ENCODE results near the gene ALG12. TPM values are rescaled to one million over a fixed set of nuclear protein-coding genes. Genes with fewer than 3 reads are reported as not detected.

The ALG12 gene
- total RNA-seq, 4 donors from 2014 or later = 10.1 to 24.4 (median 18.3) TPM

GRCh38 chr22:49886346-49887063 is 31.7 kb downstream of the ALG12 start:
- TF ChIP-seq POLR2AphosphoS5 (IDR thresholded peaks at IDR 0.05) (no peak), POLR2A (IDR thresholded peaks at IDR 0.05) (no peak), CTCF (IDR thresholded peaks at IDR 0.05) (no peak), EP300 (IDR thresholded peaks at IDR 0.05; ENCODE audit: low read depth) (no peak)
- no peaks in the 10 kb centered on the region for H3K9me3 ChIP-seq
- H3K27me3 ChIP-seq = no peaks in the 10 kb centered on the region
- H3K36me3 ChIP-seq = peaks cover 0 to 21% (median 9%) of the 10 kb centered on the region in 4 donors
- in situ Hi-C loops (cut with MboI; ENCODE audit: low pct_ligation_motif_present in 1 of 4, low pct_unique_long_range_greater_than_20kb in 1 of 4, low sequenced_read_pairs in 3 of 4) (no loop called here), intact Hi-C loops (cut with DNase I; ENCODE audit: low total_unique reads) (no loop called here)
- no peak overlapping the region for H3K4me3 ChIP-seq
- 97% methylated on average over 41 of the region's 41 CpGs; no CpG with 5 or more reads in 1 of the 2 donors for WGBS, 2 donors (ENCODE audit: low coverage in 1 of 2)
- no peaks in the 10 kb centered on the region for H3K4me1 ChIP-seq
- DNase-seq = no peak
- no peak overlapping the region for H3K27ac ChIP-seq

GRCh38 chr22:49885881-49886280 is 32.4 kb downstream of the ALG12 start:
- H3K4me3 ChIP-seq = no peak overlapping the region
- no peak for DNase-seq
- H3K27ac ChIP-seq = no peak overlapping the region
- peaks cover 0 to 21% (median 9%) of the 10 kb centered on the region in 4 donors for H3K36me3 ChIP-seq
- intact Hi-C loops (cut with DNase I; ENCODE audit: low total_unique reads) (no loop called here), in situ Hi-C loops (cut with MboI; ENCODE audit: low pct_ligation_motif_present in 1 of 4, low pct_unique_long_range_greater_than_20kb in 1 of 4, low sequenced_read_pairs in 3 of 4) (no loop called here)
- H3K27me3 ChIP-seq = no peaks in the 10 kb centered on the region
- 98 to 100% methylated on average over 1 to 35 of the region's 35 CpGs for WGBS, 2 donors (ENCODE audit: low coverage in 1 of 2)
- no peaks in the 10 kb centered on the region for H3K4me1 ChIP-seq
- no peaks in the 10 kb centered on the region for H3K9me3 ChIP-seq
- no peak for TF ChIP-seq POLR2AphosphoS5 (IDR thresholded peaks at IDR 0.05)
- no peak for TF ChIP-seq CTCF (IDR thresholded peaks at IDR 0.05)
- no peak for TF ChIP-seq EP300 (IDR thresholded peaks at IDR 0.05; ENCODE audit: low read depth)
- no peak for TF ChIP-seq POLR2A (IDR thresholded peaks at IDR 0.05)

GRCh38 chr22:49885281-49885680 is 33.0 kb downstream of the ALG12 start:
- H3K36me3 ChIP-seq = peaks cover 0 to 21% (median 9%) of the 10 kb centered on the region in 4 donors
- H3K9me3 ChIP-seq = no peaks in the 10 kb centered on the region
- H3K4me3 ChIP-seq = no peak overlapping the region
- in situ Hi-C loops (cut with MboI; ENCODE audit: low pct_ligation_motif_present in 1 of 4, low pct_unique_long_range_greater_than_20kb in 1 of 4, low sequenced_read_pairs in 3 of 4) (no loop called here), intact Hi-C loops (cut with DNase I; ENCODE audit: low total_unique reads) (no loop called here)
- no peaks in the 10 kb centered on the region for H3K4me1 ChIP-seq
- H3K27ac ChIP-seq = no peak overlapping the region
- no peak for DNase-seq
- no peak for TF ChIP-seq POLR2AphosphoS5 (IDR thresholded peaks at IDR 0.05)
- no peak for TF ChIP-seq CTCF (IDR thresholded peaks at IDR 0.05)
- TF ChIP-seq POLR2A (IDR thresholded peaks at IDR 0.05) = no peak
- no peak for TF ChIP-seq EP300 (IDR thresholded peaks at IDR 0.05; ENCODE audit: low read depth)
- H3K27me3 ChIP-seq = no peaks in the 10 kb centered on the region
- WGBS, 2 donors (ENCODE audit: low coverage in 1 of 2) = 95 to 97% methylated on average over 3 to 17 of the region's 17 CpGs

GRCh38 chr22:49884503-49885260 is 33.6 kb downstream of the ALG12 start:
- peaks cover 0 to 21% (median 9%) of the 10 kb centered on the region in 4 donors for H3K36me3 ChIP-seq
- H3K9me3 ChIP-seq = no peaks in the 10 kb centered on the region
- intact Hi-C loops (cut with DNase I; ENCODE audit: low total_unique reads) (no loop called here), in situ Hi-C loops (cut with MboI; ENCODE audit: low pct_ligation_motif_present in 1 of 4, low pct_unique_long_range_greater_than_20kb in 1 of 4, low sequenced_read_pairs in 3 of 4) (no loop called here)
- no peaks in the 10 kb centered on the region for H3K27me3 ChIP-seq
- TF ChIP-seq CTCF (IDR thresholded peaks at IDR 0.05) = no peak
- no peak for TF ChIP-seq POLR2AphosphoS5 (IDR thresholded peaks at IDR 0.05)
- no peak for TF ChIP-seq POLR2A (IDR thresholded peaks at IDR 0.05)
- TF ChIP-seq EP300 (IDR thresholded peaks at IDR 0.05; ENCODE audit: low read depth) = no peak
- H3K4me3 ChIP-seq = no peak overlapping the region
- WGBS, 2 donors (ENCODE audit: low coverage in 1 of 2) = 95 to 98% methylated on average over 8 to 31 of the region's 31 CpGs
- no peak for DNase-seq
- H3K4me1 ChIP-seq = no peaks in the 10 kb centered on the region
- H3K27ac ChIP-seq = no peak overlapping the region
